Natural killer cell treated with Interleukin-12 subunit alpha and Interleukin-12 subunit beta and Interleukin-15 and Interleukin-18, amount 100 ng/mL, for 72 hours (primary cell): ENCODE results near the gene LYSMD2. TPM values are rescaled to one million over a fixed set of nuclear protein-coding genes. Genes with fewer than 3 reads are reported as not detected.

Source experiments
- ATAC-seq, 2 donors: fragments of 150-1000 bp; cut with Tn5 transposase in 1 of 2; sonication (Bioruptor Pico), chemical (Tn5 transposase) in 1 of 2; 2 replicates each; pipeline ENCODE4 v1.10.0; 2021
- DNase-seq: peaks from one replicate; pipeline ENCODE4 v3.0.0; 2022; ENCODE audit warnings: low spot score
- H3K27ac Mint-ChIP-seq, 2 donors: 1 replicate in 1 of 2; 2 replicates in 1 of 2; pipeline ENCODE4 v1.8.0; 2022; ENCODE audit warnings: mixed read lengths in 2 of 2, mild to moderate bottlenecking in 1 of 2, moderate library complexity in 1 of 2
- H3K27me3 Mint-ChIP-seq, 2 donors: 1 replicate in 1 of 2; 2 replicates in 1 of 2; pipeline ENCODE4 v1.8.0; 2022; ENCODE audit warnings: mixed read lengths in 2 of 2
- H3K36me3 Mint-ChIP-seq: one replicate; pipeline ENCODE4 v1.8.0; 2022; ENCODE audit warnings: mixed read lengths
- H3K4me1 Mint-ChIP-seq, 2 donors: 1 replicate in 1 of 2; 2 replicates in 1 of 2; pipeline ENCODE4 v1.8.0; 2022; ENCODE audit warnings: low read depth in 2 of 2, mixed read lengths in 2 of 2, mild to moderate bottlenecking in 1 of 2
- H3K4me3 Mint-ChIP-seq: one replicate; pipeline ENCODE4 v1.8.0; 2022; ENCODE audit warnings: mixed read lengths
- H3K9me3 Mint-ChIP-seq: 2 replicates; pipeline ENCODE4 v1.8.0; 2022; ENCODE audit warnings: mixed read lengths
- total RNA-seq, 2 donors: library from RNA; stranded (reverse); gene quantifications; one replicate each; pipeline ENCODE4 v1.2.3, GENCODE V29; 2022

LYSMD2 gene
- total RNA-seq, 2 donors from 2014 or later: 13.4 to 27.3 TPM

- H3K9me3 Mint-ChIP-seq: no peaks in the 10 kb centered on the region
- no peaks in the 10 kb centered on the region for H3K36me3 Mint-ChIP-seq
- H3K27me3 Mint-ChIP-seq: peaks cover 5 to 8% of the 10 kb centered on the region in 2 donors
- peaks cover 27 to 34% of the 10 kb centered on the region in 2 donors for H3K4me1 Mint-ChIP-seq
- no peak for ATAC-seq
- H3K4me3 Mint-ChIP-seq: peak overlapping the region; percentile 76
- H3K27ac Mint-ChIP-seq: peak overlapping the region; percentile 74 to 87
- no peak for DNase-seq
Measured at GRCh38 chr15:51739061-51739712, 1.7 kb upstream of the LYSMD2 start.

- H3K27me3 Mint-ChIP-seq: peaks cover 0 to 2% of the 10 kb centered on the region in 2 donors
- H3K4me1 Mint-ChIP-seq: peaks cover 28 to 35% of the 10 kb centered on the region in 2 donors
- ATAC-seq (no peak), DNase-seq (no peak)
- H3K9me3 Mint-ChIP-seq: no peaks in the 10 kb centered on the region
- peak overlapping the region; percentile 76 for H3K4me3 Mint-ChIP-seq
- H3K27ac Mint-ChIP-seq: peak overlapping the region; percentile 74 to 87
- H3K36me3 Mint-ChIP-seq: no peaks in the 10 kb centered on the region
Measured at GRCh38 chr15:51738553-51738952, 1.1 kb upstream of the LYSMD2 start.

GRCh38 chr15:51736751-51737521, 519 bp downstream of the LYSMD2 start:
- H3K27ac Mint-ChIP-seq: peak overlapping the region; percentile 75 to 93
- peak; percentile 64 for DNase-seq
- peaks cover 45 to 51% of the 10 kb centered on the region in 2 donors for H3K4me1 Mint-ChIP-seq
- H3K27me3 Mint-ChIP-seq: no peaks in the 10 kb centered on the region
- peak overlapping the region; percentile 73 for H3K4me3 Mint-ChIP-seq
- no peaks in the 10 kb centered on the region for H3K9me3 Mint-ChIP-seq
- peak; percentile 63 to 69 for ATAC-seq
- no peaks in the 10 kb centered on the region for H3K36me3 Mint-ChIP-seq

GRCh38 chr15:51736069-51736468, 1.4 kb downstream of the LYSMD2 start:
- ATAC-seq (peak; percentile 62 to 68), DNase-seq (no peak)
- peak overlapping the region; percentile 73 for H3K4me3 Mint-ChIP-seq
- H3K4me1 Mint-ChIP-seq: peaks cover 53 to 60% of the 10 kb centered on the region in 2 donors
- H3K36me3 Mint-ChIP-seq: no peaks in the 10 kb centered on the region
- no peaks in the 10 kb centered on the region for H3K27me3 Mint-ChIP-seq
- H3K27ac Mint-ChIP-seq: peak overlapping the region; percentile 75 to 93
- no peaks in the 10 kb centered on the region for H3K9me3 Mint-ChIP-seq

GRCh38 chr15:51735228-51736010, 2.0 kb downstream of the LYSMD2 start:
- ATAC-seq (no peak), DNase-seq (no peak)
- H3K27me3 Mint-ChIP-seq: no peaks in the 10 kb centered on the region
- H3K4me1 Mint-ChIP-seq: peaks cover 60 to 66% of the 10 kb centered on the region in 2 donors
- peak overlapping the region; percentile 73 for H3K4me3 Mint-ChIP-seq
- peaks cover 4% of the 10 kb centered on the region for H3K9me3 Mint-ChIP-seq
- H3K36me3 Mint-ChIP-seq: peaks cover 5% of the 10 kb centered on the region
- H3K27ac Mint-ChIP-seq: peak overlapping the region; percentile 75 to 93

- Mint-ChIP-seq H3K9me3 (peaks cover 4% of the 10 kb centered on the region), H3K27me3 (no peaks in the 10 kb centered on the region), H3K36me3 (peaks cover 6% of the 10 kb centered on the region), H3K4me3 (peak overlapping the region; percentile 97), H3K4me1 (peaks cover 53 to 56% of the 10 kb centered on the region in 2 donors), H3K27ac (peak overlapping the region; percentile 92 to 94)
- ATAC-seq: no peak
- DNase-seq: no peak
Measured at GRCh38 chr15:51732646-51733045, 4.8 kb downstream of the LYSMD2 start.

GRCh38 chr15:51731549-51732267, 5.7 kb downstream of the LYSMD2 start:
- ATAC-seq (peak; percentile 66 to 86), DNase-seq (peak; percentile 69)
- Mint-ChIP-seq H3K27ac (peak overlapping the region; percentile 92 to 94), H3K9me3 (peaks cover 4% of the 10 kb centered on the region), H3K4me3 (peak overlapping the region; percentile 97), H3K36me3 (peaks cover 6% of the 10 kb centered on the region), H3K4me1 (peaks cover 61 to 65% of the 10 kb centered on the region in 2 donors), H3K27me3 (no peaks in the 10 kb centered on the region)

- Mint-ChIP-seq H3K27ac (peak overlapping the region; percentile 5 to 72), H3K4me1 (peaks cover 42 to 48% of the 10 kb centered on the region in 2 donors), H3K4me3 (no peak overlapping the region), H3K9me3 (peaks cover 4% of the 10 kb centered on the region), H3K36me3 (peaks cover 6% of the 10 kb centered on the region), H3K27me3 (no peaks in the 10 kb centered on the region)
- no peak for ATAC-seq
- no peak for DNase-seq
Measured at GRCh38 chr15:51727141-51727897, 10.1 kb downstream of the LYSMD2 start.

- DNase-seq: no peak
- Mint-ChIP-seq H3K9me3 (peaks cover 4% of the 10 kb centered on the region), H3K36me3 (peaks cover 8% of the 10 kb centered on the region), H3K27ac (peak overlapping the region in 1 of 2 donors; percentile 72), H3K27me3 (no peaks in the 10 kb centered on the region), H3K4me3 (no peak overlapping the region), H3K4me1 (peaks cover 33 to 43% of the 10 kb centered on the region in 2 donors)
- ATAC-seq: peak in 1 of 2 donors; percentile 73
Measured at GRCh38 chr15:51726302-51727073, 11.0 kb downstream of the LYSMD2 start.

- Mint-ChIP-seq H3K27me3 (no peaks in the 10 kb centered on the region), H3K36me3 (peaks cover 5% of the 10 kb centered on the region), H3K27ac (peak overlapping the region in 1 of 2 donors; percentile 60), H3K4me1 (peaks cover 20 to 31% of the 10 kb centered on the region in 2 donors), H3K9me3 (no peaks in the 10 kb centered on the region), H3K4me3 (no peak overlapping the region)
- ATAC-seq (no peak), DNase-seq (no peak)
Measured at GRCh38 chr15:51724673-51725072, 12.8 kb downstream of the LYSMD2 start.

GRCh38 chr15:51724199-51724598, 13.3 kb downstream of the LYSMD2 start:
- Mint-ChIP-seq H3K9me3 (no peaks in the 10 kb centered on the region), H3K27me3 (no peaks in the 10 kb centered on the region), H3K36me3 (peaks cover 5% of the 10 kb centered on the region), H3K27ac (peak overlapping the region in 1 of 2 donors; percentile 60), H3K4me3 (no peak overlapping the region), H3K4me1 (peaks cover 17 to 31% of the 10 kb centered on the region in 2 donors)
- ATAC-seq (no peak), DNase-seq (no peak)
